Measurements from ENCODE around the gene PIP5KL1. TPM values are rescaled to one million over a fixed set of nuclear protein-coding genes. Genes with fewer than 3 reads are reported as not detected.

PIP5KL1 gene
- total and polyA plus RNA-seq, 2 experiments from 2014 or later, result 13.4 to 19.5 TPM

DNA sequence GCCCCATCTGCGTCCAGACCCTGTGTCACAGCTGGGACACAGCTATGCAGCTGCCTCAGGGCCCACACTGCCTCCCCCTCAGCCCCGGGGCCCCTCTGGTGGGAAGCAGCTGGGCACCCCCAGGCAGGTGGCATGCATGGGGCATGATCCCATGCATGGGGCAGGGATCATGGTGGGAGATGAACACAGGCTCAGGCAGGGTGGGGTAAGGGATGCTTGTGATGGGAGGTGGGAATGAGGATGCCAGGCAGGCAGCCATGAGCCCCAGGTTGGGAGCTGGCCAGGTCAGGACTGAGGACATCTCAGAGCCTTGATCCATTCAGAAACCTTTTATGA is 30.5 kb upstream of the PIP5KL1 start:
- H3K4me2 ChIP-seq, result no peak overlapping the region
- no peaks in the 10 kb centered on the region for H3K36me3 ChIP-seq (ENCODE audit: insufficient read depth)
- no peak overlapping the region for H3K27ac ChIP-seq (ENCODE audit: low read depth)
- no peaks in the 10 kb centered on the region for H3K9me2 ChIP-seq (ENCODE audit: insufficient read depth)
- peaks cover 99% of the 10 kb centered on the region for H3K79me2 ChIP-seq (replicated peaks; ENCODE audit: insufficient read depth)
- TF ChIP-seq JUNB (IDR thresholded peaks at IDR 0.05; ENCODE audit: unreplicated experiment) (no peak), CREB1 (CRISPR knock-in tag; IDR thresholded peaks at IDR 0.05; ENCODE audit: low read depth) (no peak), ZNF114 (CRISPR knock-in tag; IDR thresholded peaks at IDR 0.05) (no peak), EZH2phosphoT487 (IDR thresholded peaks at IDR 0.05; ENCODE audit: unreplicated experiment) (no peak), NANOG (IDR thresholded peaks at IDR 0.05; ENCODE audit: borderline replicate concordance) (no peak), POLR2AphosphoS5 (IDR thresholded peaks at IDR 0.05; ENCODE audit: low read depth) (no peak), ZNF331 (CRISPR knock-in tag; IDR thresholded peaks at IDR 0.05; ENCODE audit: low read depth) (no peak), STAT1 (IDR thresholded peaks at IDR 0.05; ENCODE audit: unreplicated experiment) (no peak), EZH2 (IDR thresholded peaks at IDR 0.05; ENCODE audit: low read depth, unreplicated experiment) (no peak)
- TF ChIP-seq, protein P1, sequence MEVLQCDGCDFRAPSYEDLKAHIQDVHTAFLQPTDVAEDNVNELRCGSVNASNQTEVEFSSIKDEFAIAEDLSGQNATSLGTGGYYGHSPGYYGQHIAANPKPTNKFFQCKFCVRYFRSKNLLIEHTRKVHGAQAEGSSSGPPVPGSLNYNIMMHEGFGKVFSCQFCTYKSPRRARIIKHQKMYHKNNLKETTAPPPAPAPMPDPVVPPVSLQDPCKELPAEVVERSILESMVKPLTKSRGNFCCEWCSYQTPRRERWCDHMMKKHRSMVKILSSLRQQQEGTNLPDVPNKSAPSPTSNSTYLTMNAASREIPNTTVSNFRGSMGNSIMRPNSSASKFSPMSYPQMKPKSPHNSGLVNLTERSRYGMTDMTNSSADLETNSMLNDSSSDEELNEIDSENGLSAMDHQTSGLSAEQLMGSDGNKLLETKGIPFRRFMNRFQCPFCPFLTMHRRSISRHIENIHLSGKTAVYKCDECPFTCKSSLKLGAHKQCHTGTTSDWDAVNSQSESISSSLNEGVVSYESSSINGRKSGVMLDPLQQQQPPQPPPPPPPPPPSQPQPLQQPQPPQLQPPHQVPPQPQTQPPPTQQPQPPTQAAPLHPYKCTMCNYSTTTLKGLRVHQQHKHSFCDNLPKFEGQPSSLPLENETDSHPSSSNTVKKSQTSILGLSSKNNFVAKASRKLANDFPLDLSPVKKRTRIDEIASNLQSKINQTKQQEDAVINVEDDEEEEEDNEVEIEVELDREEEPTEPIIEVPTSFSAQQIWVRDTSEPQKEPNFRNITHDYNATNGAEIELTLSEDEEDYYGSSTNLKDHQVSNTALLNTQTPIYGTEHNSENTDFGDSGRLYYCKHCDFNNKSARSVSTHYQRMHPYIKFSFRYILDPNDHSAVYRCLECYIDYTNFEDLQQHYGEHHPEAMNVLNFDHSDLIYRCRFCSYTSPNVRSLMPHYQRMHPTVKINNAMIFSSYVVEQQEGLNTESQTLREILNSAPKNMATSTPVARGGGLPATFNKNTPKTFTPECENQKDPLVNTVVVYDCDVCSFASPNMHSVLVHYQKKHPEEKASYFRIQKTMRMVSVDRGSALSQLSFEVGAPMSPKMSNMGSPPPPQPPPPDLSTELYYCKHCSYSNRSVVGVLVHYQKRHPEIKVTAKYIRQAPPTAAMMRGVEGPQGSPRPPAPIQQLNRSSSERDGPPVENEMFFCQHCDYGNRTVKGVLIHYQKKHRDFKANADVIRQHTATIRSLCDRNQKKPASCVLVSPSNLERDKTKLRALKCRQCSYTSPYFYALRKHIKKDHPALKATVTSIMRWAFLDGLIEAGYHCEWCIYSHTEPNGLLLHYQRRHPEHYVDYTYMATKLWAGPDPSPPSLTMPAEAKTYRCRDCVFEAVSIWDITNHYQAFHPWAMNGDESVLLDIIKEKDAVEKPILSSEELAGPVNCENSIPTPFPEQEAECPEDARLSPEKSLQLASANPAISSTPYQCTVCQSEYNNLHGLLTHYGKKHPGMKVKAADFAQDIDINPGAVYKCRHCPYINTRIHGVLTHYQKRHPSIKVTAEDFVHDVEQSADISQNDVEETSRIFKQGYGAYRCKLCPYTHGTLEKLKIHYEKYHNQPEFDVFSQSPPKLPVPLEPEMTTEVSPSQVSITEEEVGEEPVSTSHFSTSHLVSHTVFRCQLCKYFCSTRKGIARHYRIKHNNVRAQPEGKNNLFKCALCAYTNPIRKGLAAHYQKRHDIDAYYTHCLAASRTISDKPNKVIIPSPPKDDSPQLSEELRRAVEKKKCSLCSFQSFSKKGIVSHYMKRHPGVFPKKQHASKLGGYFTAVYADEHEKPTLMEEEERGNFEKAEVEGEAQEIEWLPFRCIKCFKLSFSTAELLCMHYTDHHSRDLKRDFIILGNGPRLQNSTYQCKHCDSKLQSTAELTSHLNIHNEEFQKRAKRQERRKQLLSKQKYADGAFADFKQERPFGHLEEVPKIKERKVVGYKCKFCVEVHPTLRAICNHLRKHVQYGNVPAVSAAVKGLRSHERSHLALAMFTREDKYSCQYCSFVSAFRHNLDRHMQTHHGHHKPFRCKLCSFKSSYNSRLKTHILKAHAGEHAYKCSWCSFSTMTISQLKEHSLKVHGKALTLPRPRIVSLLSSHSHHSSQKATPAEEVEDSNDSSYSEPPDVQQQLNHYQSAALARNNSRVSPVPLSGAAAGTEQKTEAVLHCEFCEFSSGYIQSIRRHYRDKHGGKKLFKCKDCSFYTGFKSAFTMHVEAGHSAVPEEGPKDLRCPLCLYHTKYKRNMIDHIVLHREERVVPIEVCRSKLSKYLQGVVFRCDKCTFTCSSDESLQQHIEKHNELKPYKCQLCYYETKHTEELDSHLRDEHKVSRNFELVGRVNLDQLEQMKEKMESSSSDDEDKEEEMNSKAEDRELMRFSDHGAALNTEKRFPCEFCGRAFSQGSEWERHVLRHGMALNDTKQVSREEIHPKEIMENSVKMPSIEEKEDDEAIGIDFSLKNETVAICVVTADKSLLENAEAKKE (CRISPR knock-in tag; IDR thresholded peaks at IDR 0.05), result no peak
- TF ChIP-seq, protein P2, sequence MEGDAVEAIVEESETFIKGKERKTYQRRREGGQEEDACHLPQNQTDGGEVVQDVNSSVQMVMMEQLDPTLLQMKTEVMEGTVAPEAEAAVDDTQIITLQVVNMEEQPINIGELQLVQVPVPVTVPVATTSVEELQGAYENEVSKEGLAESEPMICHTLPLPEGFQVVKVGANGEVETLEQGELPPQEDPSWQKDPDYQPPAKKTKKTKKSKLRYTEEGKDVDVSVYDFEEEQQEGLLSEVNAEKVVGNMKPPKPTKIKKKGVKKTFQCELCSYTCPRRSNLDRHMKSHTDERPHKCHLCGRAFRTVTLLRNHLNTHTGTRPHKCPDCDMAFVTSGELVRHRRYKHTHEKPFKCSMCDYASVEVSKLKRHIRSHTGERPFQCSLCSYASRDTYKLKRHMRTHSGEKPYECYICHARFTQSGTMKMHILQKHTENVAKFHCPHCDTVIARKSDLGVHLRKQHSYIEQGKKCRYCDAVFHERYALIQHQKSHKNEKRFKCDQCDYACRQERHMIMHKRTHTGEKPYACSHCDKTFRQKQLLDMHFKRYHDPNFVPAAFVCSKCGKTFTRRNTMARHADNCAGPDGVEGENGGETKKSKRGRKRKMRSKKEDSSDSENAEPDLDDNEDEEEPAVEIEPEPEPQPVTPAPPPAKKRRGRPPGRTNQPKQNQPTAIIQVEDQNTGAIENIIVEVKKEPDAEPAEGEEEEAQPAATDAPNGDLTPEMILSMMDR (conservative IDR thresholded peaks at IDR 0.05; ENCODE audit: low read depth in 2 of 2), result no peak
- TF ChIP-seq, protein P3, sequence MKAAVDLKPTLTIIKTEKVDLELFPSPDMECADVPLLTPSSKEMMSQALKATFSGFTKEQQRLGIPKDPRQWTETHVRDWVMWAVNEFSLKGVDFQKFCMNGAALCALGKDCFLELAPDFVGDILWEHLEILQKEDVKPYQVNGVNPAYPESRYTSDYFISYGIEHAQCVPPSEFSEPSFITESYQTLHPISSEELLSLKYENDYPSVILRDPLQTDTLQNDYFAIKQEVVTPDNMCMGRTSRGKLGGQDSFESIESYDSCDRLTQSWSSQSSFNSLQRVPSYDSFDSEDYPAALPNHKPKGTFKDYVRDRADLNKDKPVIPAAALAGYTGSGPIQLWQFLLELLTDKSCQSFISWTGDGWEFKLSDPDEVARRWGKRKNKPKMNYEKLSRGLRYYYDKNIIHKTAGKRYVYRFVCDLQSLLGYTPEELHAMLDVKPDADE (IDR thresholded peaks at IDR 0.05), result no peak
- TF ChIP-seq, protein P4, sequence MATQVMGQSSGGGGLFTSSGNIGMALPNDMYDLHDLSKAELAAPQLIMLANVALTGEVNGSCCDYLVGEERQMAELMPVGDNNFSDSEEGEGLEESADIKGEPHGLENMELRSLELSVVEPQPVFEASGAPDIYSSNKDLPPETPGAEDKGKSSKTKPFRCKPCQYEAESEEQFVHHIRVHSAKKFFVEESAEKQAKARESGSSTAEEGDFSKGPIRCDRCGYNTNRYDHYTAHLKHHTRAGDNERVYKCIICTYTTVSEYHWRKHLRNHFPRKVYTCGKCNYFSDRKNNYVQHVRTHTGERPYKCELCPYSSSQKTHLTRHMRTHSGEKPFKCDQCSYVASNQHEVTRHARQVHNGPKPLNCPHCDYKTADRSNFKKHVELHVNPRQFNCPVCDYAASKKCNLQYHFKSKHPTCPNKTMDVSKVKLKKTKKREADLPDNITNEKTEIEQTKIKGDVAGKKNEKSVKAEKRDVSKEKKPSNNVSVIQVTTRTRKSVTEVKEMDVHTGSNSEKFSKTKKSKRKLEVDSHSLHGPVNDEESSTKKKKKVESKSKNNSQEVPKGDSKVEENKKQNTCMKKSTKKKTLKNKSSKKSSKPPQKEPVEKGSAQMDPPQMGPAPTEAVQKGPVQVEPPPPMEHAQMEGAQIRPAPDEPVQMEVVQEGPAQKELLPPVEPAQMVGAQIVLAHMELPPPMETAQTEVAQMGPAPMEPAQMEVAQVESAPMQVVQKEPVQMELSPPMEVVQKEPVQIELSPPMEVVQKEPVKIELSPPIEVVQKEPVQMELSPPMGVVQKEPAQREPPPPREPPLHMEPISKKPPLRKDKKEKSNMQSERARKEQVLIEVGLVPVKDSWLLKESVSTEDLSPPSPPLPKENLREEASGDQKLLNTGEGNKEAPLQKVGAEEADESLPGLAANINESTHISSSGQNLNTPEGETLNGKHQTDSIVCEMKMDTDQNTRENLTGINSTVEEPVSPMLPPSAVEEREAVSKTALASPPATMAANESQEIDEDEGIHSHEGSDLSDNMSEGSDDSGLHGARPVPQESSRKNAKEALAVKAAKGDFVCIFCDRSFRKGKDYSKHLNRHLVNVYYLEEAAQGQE (IDR thresholded peaks at IDR 0.05; ENCODE audit: unreplicated experiment), result no peak
- peaks cover 2% of the 10 kb centered on the region; the same call in 1 of the 3 replicates for H3K36me3 Mint-ChIP-seq (ENCODE audit: low read depth)
- peaks cover 23% of the 10 kb centered on the region for H3K4me1 ChIP-seq (ENCODE audit: insufficient read depth)
- H3F3A ChIP-seq (replicated peaks; ENCODE audit: low read depth), result 0 out of 2 replicates have a peak, but pooled peaks cover 5% of the 10 kb centered on the region
- no peak overlapping the region; the same call in 1 of the 2 replicates for H3K27ac Mint-ChIP-seq
- DNase-seq (ENCODE audit: low spot score), result no peak
- no peaks in the 10 kb centered on the region for H3K27me3 ChIP-seq (ENCODE audit: insufficient read depth)
- H3K4me1 Mint-ChIP-seq, result peaks cover 50% of the 10 kb centered on the region
- ATAC-seq, result no peak
- H3K4me3 Mint-ChIP-seq, result peak overlapping the region; percentile 6; the same call in 1 of the 3 replicates
- no peaks in the 10 kb centered on the region for H3K9me3 Mint-ChIP-seq
- peaks cover 22% of the 10 kb centered on the region for H4K20me1 ChIP-seq (replicated peaks; ENCODE audit: insufficient read depth)
- H3K27me3 Mint-ChIP-seq (ENCODE audit: insufficient read depth, low read depth, poor library complexity), result peaks cover 17% of the 10 kb centered on the region
- H2AFZ ChIP-seq, result no peak overlapping the region
- no peak overlapping the region for H3K4me3 ChIP-seq
